Measurements from ENCODE around the gene SSBP3. TPM values are rescaled to one million over a fixed set of nuclear protein-coding genes. Genes with fewer than 3 reads are reported as not detected.

SSBP3 gene
- total and polyA plus RNA-seq, 4 donors, result 7.7 to 24.7 (median 17.3) TPM

GRCh38 chr1:54397980-54398379 is 8.2 kb downstream of the SSBP3 start:
- peaks cover 0 to 44% (median 34%) of the 10 kb centered on the region in 4 donors for H3K36me3 ChIP-seq (ENCODE audit: control insufficient read depth in 4 of 4, insufficient read depth in 3 of 4, low read depth in 1 of 4, low read length in 3 of 4)
- TF ChIP-seq REST (IDR thresholded peaks at IDR 0.05) (no peak), SP1 (IDR thresholded peaks at IDR 0.05) (no peak), TAF1 (conservative IDR thresholded peaks at IDR 0.05) (no peak), MAX (IDR thresholded peaks at IDR 0.05) (no peak), RXRA (IDR thresholded peaks at IDR 0.05) (no peak), YY1 (IDR thresholded peaks at IDR 0.05) (no peak), FOXA2 (IDR thresholded peaks at IDR 0.05) (no peak), EGR1 (IDR thresholded peaks at IDR 0.05; ENCODE audit: low read depth in 2 of 2) (no peak), CTCF (IDR thresholded peaks at IDR 0.05; ENCODE audit: low read depth, low read length, missing input control) (no peak), GABPA (IDR thresholded peaks at IDR 0.05 in 1 of 2, conservative IDR thresholded peaks at IDR 0.05 in 1 of 2) (no peak), RAD21 (IDR thresholded peaks at IDR 0.05) (no peak), FOXA1 (IDR thresholded peaks at IDR 0.05) (no peak)

GRCh38 chr1:54397090-54397591 is 9.1 kb downstream of the SSBP3 start:
- H3K27ac ChIP-seq (ENCODE audit: low read depth in 1 of 2, low read length in 2 of 2), result no peak overlapping the region
- TF ChIP-seq FOXA1 (IDR thresholded peaks at IDR 0.05), result no peak
- TF ChIP-seq SP1 (IDR thresholded peaks at IDR 0.05), result peak; percentile 27
- peak; percentile 42 to 49 for TF ChIP-seq HNF4A (conservative IDR thresholded peaks at IDR 0.05)
- TF ChIP-seq ZBTB33 (IDR thresholded peaks at IDR 0.05), result no peak
- peak; percentile 67 to 73 for TF ChIP-seq RXRA (IDR thresholded peaks at IDR 0.05)
- TF ChIP-seq RAD21 (IDR thresholded peaks at IDR 0.05), result peak in 1 of 2 donors; percentile 28
- H3K9me3 ChIP-seq (ENCODE audit: control insufficient read depth in 4 of 4, low read length in 3 of 4), result no peaks in the 10 kb centered on the region
- WGBS, result 33% methylated on average over 5 of the region's 5 CpGs
- no peak overlapping the region for H3K9ac ChIP-seq (ENCODE audit: low read depth in 1 of 2, low read length in 2 of 2)
- peaks cover 0 to 52% (median 38%) of the 10 kb centered on the region in 4 donors for H3K36me3 ChIP-seq (ENCODE audit: control insufficient read depth in 4 of 4, insufficient read depth in 3 of 4, low read depth in 1 of 4, low read length in 3 of 4)
- no peaks in the 10 kb centered on the region for H3K27me3 ChIP-seq (ENCODE audit: control insufficient read depth in 4 of 4, insufficient read depth in 4 of 4, low read length in 3 of 4)
- no peak overlapping the region for H3K4me3 ChIP-seq (ENCODE audit: low read depth in 1 of 3, low read length in 3 of 3)
- peak; percentile 72 for DNase-seq (ENCODE audit: low spot score)
- H3K4me1 ChIP-seq (ENCODE audit: control insufficient read depth in 4 of 4, insufficient read depth in 4 of 4, low read length in 3 of 4), result peaks cover 5 to 25% (median 19%) of the 10 kb centered on the region in 4 donors

More at GRCh38 chr1:54397980-54398379, 8.2 kb downstream of the SSBP3 start:
- Histone ChIP-seq H3K4me1 (ENCODE audit: control insufficient read depth in 4 of 4, insufficient read depth in 4 of 4, low read length in 3 of 4) (peaks cover 5 to 25% (median 19%) of the 10 kb centered on the region in 4 donors), H3K27ac (ENCODE audit: low read depth in 1 of 2, low read length in 2 of 2) (no peak overlapping the region), H3K4me3 (ENCODE audit: low read depth in 1 of 3, low read length in 3 of 3) (no peak overlapping the region), H3K9me3 (ENCODE audit: control insufficient read depth in 4 of 4, low read length in 3 of 4) (no peaks in the 10 kb centered on the region), H3K27me3 (ENCODE audit: control insufficient read depth in 4 of 4, insufficient read depth in 4 of 4, low read length in 3 of 4) (no peaks in the 10 kb centered on the region), H3K9ac (ENCODE audit: low read depth in 1 of 2, low read length in 2 of 2) (no peak overlapping the region)
- 89% methylated on average over 3 of the region's 3 CpGs for WGBS
- DNase-seq (ENCODE audit: low spot score), result no peak

Measured in liver (tissue), 9 donors.